ENCODE data around the gene FGFR2.
A peak's percentile ranks its signal among the peaks of the same experiment; 100 is the strongest.

The FGFR2 gene

GRCh38 chr10:121609426-121610380, 11.5 kb upstream of the FGFR2 start:
- no peak for DNase-seq

- peak; percentile 16 for DNase-seq
These were observed 10.4 kb upstream of the FGFR2 start for GRCh38 chr10:121608469-121609190.

- DNase-seq, result no peak
These were observed 9.2 kb upstream of the FGFR2 start for GRCh38 chr10:121607310-121608055.

GRCh38 chr10:121605708-121606107, 7.5 kb upstream of the FGFR2 start:
- no peak for DNase-seq

GRCh38 chr10:121601458-121601857, 3.2 kb upstream of the FGFR2 start:
- no peak for DNase-seq

GRCh38 chr10:121600611-121601010, 2.4 kb upstream of the FGFR2 start:
- DNase-seq, result no peak

- DNase-seq, result no peak
These were observed 1.7 kb upstream of the FGFR2 start for GRCh38 chr10:121599947-121600346.

- DNase-seq, result no peak
These were observed 561 bp downstream of the FGFR2 start for GRCh38 chr10:121597504-121598262.

GRCh38 chr10:121596689-121597503, 1.3 kb downstream of the FGFR2 start:
- peak; percentile 35 for DNase-seq

- DNase-seq, result no peak
These were observed 2.2 kb downstream of the FGFR2 start for GRCh38 chr10:121595806-121596688.

- peak; percentile 10 for DNase-seq
These were observed 2.9 kb downstream of the FGFR2 start for GRCh38 chr10:121595351-121595805.

- peak; percentile 87 for DNase-seq
These were observed 3.5 kb downstream of the FGFR2 start for GRCh38 chr10:121594623-121595350.

- no peak for DNase-seq
These were observed 4.2 kb downstream of the FGFR2 start for GRCh38 chr10:121594076-121594475.

- no peak for DNase-seq
These were observed 4.8 kb downstream of the FGFR2 start for GRCh38 chr10:121593281-121594075.

- no peak for DNase-seq
These were observed 5.9 kb downstream of the FGFR2 start for GRCh38 chr10:121592155-121592890.

- no peak for DNase-seq
These were observed 7.1 kb downstream of the FGFR2 start for GRCh38 chr10:121591186-121591585.

GRCh38 chr10:121590772-121591171, 7.5 kb downstream of the FGFR2 start:
- DNase-seq, result no peak

GRCh38 chr10:121589553-121589952, 8.7 kb downstream of the FGFR2 start:
- no peak for DNase-seq
